GM21390 (cell line): Measurements from ENCODE around the gene CPNE6.

Experiments
- ATAC-seq: cut with Tn5 transposase; IDR thresholded peaks from one replicate; pipeline ENCODE4 v1.9.1; 2021; ENCODE audit not compliant: unreplicated experiment

Gene CPNE6

DNA sequence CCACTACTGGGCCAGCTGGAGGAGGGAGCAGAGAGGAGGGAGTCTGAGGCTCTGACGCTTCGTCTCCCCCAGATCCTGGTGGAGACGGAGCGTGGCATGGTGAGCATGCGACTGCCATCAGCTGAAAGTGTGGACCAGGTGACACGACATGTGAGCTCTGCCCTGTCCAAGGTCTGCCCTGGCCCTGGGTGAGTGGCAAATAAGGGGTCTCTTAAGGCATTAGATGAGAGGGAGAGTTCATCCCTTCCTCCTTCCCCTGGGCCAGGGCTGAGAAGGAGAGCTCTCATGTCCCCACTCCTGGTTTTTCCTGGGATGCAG lies 17.1 kb upstream of the CPNE6 start:
- ATAC-seq, result no peak

DNA sequence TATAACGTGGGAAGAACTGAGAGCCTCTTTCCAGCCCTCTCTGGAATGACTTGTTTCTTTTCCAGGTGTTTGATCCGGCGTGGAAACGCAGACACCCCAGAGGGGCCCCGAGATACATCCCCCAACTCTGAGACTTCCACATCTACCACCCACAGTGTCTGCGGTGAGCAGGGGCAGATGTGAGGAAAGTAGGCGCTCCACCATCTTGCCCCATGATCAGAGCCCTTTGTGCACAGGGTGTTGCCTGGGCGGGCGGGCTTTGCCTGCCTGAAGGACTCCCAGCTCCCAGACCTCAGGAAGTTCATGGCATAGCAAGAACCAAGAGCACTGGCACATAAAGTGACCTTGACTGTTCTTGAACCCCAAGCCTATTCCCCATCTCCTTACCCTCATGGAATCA lies 16.7 kb upstream of the CPNE6 start:
- ATAC-seq, result no peak

DNA sequence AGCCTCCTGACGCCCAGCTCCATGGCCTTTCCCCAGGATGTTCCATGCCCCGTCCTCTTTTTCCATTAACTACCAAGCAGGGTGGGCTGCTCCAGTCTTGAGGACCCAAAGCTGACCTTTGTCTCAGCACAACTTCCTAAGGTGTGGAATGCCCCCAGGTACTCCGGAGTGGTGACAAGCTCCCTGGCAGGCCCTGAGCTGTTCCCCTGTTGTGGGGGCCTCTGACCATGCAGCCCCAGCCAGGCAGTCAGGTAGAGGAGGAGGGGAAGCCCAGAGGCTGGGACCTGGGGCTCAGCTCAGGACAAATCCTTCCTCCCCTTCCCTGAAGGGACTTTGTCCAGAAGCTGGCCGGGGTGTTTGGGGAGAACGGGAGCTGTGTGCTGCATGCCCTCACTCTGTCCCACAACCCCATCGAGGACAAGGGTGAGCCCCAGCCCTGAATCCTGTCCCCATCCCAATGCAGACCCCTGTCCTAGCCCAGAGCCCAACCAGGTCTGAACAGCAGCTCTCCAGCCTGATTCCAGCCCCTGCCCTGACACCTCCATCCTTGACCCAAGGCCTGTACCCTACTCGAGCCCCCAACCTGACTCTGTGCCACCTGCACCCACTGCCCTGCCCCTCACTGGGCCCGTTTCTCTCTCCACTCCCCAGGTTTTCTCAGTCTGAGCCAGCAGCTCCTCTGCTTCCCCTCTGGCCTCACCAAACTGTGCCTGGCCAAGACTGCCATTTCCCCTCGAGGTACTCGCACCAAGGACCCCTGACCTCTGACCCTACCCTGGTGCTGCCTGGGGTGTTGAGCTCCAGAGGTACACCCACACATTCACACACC lies 15.2 kb upstream of the CPNE6 start:
- no peak for ATAC-seq

GRCh38 chr14:24056800-24057184 lies 14.6 kb upstream of the CPNE6 start:
- ATAC-seq, result no peak

GRCh38 chr14:24057271-24057670 lies 14.1 kb upstream of the CPNE6 start:
- no peak for ATAC-seq

GRCh38 chr14:24057867-24058259 lies 13.5 kb upstream of the CPNE6 start:
- no peak for ATAC-seq

DNA sequence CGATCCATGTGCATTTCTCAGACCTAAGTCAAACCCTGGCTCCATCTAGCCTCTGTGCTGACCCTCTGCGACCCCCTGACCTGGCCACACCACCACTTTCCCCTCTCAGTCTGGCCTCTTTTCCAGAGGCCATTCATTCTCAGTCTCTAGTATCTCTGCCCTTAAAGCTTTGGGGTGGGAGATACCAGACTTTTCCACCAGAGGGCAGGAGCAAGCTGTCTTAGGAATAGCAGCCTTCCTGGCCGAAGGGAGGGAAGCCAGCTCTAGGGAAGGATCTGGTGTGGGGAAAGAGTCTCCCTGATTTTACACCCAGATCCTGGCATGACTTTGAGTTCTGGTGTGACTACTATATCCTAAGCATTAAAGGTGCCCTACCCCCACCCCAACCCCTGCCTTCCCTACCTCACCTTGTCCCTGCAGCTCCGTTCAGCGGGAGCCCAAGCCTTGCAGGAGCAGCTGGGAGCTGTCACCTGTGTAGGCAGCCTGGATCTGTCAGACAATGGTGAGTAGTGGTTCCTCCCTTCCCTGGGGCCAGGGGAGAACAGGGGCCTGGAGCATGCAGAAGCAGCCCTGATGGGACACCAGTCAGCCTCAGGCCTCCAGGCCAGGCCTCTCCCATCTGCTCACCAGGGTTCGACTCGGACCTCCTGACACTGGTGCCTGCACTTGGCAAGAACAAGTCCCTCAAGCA lies 13.0 kb upstream of the CPNE6 start:
- no peak for ATAC-seq

GRCh38 chr14:24058951-24059475 lies 12.3 kb upstream of the CPNE6 start:
- ATAC-seq, result no peak

GRCh38 chr14:24059841-24060388 lies 11.4 kb upstream of the CPNE6 start:
- no peak for ATAC-seq

DNA sequence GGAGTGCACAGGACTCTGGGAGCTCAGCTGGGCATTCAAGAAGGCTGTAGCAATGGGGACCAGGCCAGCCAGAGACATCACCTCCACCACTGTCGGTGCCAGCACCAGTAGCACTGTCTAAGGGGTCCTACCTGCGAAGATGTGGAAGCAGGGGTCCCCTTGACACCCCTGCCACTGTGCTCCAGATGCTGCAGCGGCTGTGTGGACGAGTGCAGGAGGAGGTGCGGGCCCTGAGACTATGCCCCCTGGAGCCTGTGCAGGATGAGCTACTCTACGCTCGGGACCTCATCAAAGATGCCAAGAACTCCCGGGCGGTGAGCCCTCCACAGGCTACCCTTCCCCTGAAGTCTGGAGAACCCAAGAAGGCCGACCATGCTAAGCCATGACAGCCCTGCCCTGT lies 10.9 kb upstream of the CPNE6 start:
- ATAC-seq, result no peak

DNA sequence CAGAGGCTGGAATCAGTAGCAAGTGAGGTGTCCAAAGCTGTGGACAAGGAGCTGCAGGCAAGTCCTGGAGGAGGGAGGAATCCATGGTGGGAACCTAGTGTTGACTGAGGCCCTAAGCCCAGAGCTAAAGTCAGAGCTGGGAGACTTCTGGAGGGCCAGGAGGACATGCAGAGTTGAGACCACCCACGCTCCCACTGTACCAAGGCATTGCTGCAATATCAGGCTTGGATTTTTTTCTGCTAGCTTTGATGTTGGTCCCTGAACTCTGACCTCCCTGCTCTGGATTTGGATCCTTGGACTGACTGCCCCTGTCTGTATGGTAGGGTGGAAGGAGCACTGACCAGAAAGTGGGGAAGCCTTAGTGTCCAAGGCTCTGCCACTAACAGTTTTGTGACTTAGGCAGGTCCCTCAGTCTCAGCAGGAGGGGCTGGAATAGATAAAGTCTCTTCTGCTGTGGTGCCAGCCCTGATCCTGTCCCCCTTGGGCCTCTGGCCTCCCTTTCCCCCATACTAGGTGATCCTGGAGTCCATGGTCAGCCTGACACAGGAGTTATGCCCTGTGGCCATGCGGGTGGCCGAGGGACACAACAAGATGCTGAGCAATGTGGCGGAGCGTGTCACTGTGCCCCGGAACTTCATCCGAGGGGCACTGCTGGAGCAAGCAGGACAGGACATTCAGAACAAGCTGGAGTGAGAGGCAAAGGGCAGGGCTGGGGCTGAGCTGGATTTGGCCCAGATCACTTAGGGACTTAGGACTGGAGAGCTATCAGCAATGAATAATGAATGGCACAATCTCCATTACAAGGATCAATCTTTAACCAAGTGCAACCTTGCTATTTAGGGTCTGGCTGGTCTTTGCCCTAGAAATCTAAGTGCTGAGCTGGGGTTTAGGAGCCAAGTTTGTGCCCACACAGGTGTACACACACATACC lies 10.1 kb upstream of the CPNE6 start:
- no peak for ATAC-seq

GRCh38 chr14:24062216-24062980 lies 9.0 kb upstream of the CPNE6 start:
- ATAC-seq, result no peak

DNA sequence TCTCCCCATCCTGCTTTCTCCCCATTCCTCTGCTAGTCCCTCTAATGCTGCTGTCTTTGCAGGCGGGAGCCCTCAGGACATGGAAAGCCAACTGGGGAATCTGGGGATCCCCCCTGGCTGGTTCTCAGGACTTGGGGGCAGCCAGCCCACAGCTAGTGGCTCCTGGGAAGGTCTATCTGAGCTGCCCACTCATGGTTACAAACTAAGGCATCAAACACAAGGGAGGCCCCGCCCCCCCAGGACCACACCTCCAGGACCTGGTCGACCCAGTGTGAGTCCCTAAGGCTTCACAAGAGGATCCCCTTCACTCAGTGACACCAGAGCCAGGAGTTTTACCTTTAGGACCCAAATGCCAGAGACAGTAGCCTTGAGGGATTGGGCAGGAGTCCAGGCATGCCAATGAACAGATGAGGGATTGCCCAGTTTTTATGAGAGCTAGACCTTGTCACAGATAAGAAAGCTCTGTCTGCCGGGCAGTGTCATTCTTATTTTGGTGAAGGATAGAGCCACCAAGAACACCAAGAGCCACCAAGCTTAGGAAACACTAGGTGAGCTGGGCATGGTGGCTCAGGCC lies 8.0 kb upstream of the CPNE6 start:
- no peak for ATAC-seq

DNA sequence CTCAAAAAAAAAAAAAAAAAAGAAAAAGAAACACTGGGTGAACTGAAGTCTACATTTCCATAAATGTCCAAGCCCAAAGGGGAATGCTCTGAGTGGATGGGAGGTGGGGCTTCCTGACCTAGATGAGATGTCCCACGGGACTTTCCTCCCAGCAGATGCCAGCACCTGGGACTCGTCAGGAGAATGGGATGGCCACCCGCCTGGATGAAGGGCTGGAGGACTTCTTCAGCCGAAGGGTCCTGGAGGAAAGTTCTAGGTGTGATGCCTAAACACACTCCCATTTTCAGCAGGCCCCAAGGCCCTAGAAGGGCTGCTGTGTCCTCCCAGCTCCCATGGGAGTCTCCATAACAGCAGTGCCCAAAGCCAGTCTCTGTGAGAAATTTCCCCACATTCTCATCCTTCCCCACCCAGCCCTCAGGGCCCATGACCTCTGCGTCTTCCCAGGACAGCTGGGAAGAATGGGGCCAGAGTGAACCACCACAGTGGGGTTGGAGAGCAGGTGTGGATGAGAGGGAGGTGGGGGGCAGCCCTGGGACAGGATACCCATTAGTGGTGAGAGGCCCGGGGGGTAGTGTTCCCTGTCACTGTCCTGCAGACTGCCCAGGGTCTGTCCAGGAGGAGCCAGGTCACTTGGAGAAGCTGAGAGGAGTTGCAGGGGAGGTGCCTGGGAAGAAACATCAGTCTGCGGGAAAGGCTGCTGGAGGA lies 7.1 kb upstream of the CPNE6 start:
- no peak for ATAC-seq

GRCh38 chr14:24064856-24065255 lies 6.5 kb upstream of the CPNE6 start:
- ATAC-seq, result no peak

GRCh38 chr14:24065408-24065807 lies 6.0 kb upstream of the CPNE6 start:
- ATAC-seq, result no peak

DNA sequence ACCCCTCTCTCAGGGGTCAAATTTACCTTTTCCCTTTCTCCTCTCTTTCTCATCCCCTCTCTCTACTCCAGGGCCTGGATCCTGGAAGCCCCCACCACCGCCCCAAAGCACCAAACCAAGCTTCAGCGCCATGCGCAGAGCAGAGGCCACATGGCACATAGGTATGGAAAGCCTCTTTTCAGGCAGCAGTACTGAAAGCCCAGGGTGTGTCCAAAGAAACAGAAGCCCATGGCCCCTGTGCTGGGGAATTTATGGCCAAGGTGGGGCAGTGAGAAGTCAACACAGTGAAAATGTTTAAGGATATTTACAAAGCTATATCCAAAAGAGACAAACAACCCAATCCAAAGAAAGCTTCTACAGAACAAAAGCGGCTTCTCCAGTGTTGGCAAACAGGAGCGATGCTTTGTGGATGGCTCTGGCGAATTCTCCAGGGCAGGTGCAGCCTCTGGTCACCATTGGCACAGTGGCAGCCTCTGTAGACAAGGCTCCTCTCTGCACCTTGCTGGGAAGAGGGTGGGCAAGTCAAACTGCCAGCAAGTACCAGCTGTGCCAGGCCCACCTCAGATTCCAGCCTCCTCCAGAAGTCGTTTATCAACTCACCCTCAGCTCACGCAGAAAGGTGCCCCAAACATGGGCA lies 4.7 kb upstream of the CPNE6 start:
- ATAC-seq, result no peak

GRCh38 chr14:24067133-24068082 lies 4.0 kb upstream of the CPNE6 start:
- ATAC-seq, result no peak
